T-helper 2 cell treated with Interferon-gamma antibody and Interleukin-4, amounts not matched to agents 100 ng/mL and 5 ng/mL, for 36 hours (primary cell): Measurements from ENCODE around the gene SNRK. TPM values are rescaled to one million over a fixed set of nuclear protein-coding genes. Genes with fewer than 3 reads are reported as not detected.

Source experiments
- intact Hi-C: fragments of 100-400 bp; cut with micrococcal nuclease; formaldehyde crosslinking; loops from one replicate; pipeline ENCODE4 v1.15.1; 2023
- total RNA-seq: library from RNA; stranded (reverse); gene quantifications from 2 replicates; pipeline ENCODE4 v1.2.3, GENCODE V29; 2022

SNRK gene
- total RNA-seq, 1 donor from 2014 or later: 59.7 TPM

GRCh38 chr3:43307226-43307625 is 20.9 kb downstream of the SNRK start:
- intact Hi-C loops: no loop called here

GRCh38 chr3:43307649-43308048 is 21.3 kb downstream of the SNRK start:
- intact Hi-C loops: no loop called here

GRCh38 chr3:43309372-43310305 is 23.3 kb downstream of the SNRK start:
- intact Hi-C loops: no loop called here

- intact Hi-C loops: no loop called here
Observed at GRCh38 chr3:43316783-43317460, 30.6 kb downstream of the SNRK start.

GRCh38 chr3:43317461-43318316 is 31.3 kb downstream of the SNRK start:
- intact Hi-C loops: no loop called here

- intact Hi-C loops: no loop called here
Observed at GRCh38 chr3:43319376-43319775, 33.0 kb downstream of the SNRK start.

- intact Hi-C loops: no loop called here
Observed at GRCh38 chr3:43319794-43320193, 33.5 kb downstream of the SNRK start.

- intact Hi-C loops: no loop called here
Observed at GRCh38 chr3:43320288-43320687, 33.9 kb downstream of the SNRK start.

GRCh38 chr3:43323541-43323940 is 37.2 kb downstream of the SNRK start:
- intact Hi-C loops: no loop called here

GRCh38 chr3:43326891-43327581 is 40.7 kb downstream of the SNRK start:
- intact Hi-C loops: no loop called here

- intact Hi-C loops: no loop called here
Observed at GRCh38 chr3:43327582-43327979, 41.2 kb downstream of the SNRK start.

GRCh38 chr3:43328653-43329052 is 42.3 kb downstream of the SNRK start:
- intact Hi-C loops: no loop called here

GRCh38 chr3:43330981-43331380 is 44.6 kb downstream of the SNRK start:
- intact Hi-C loops: no loop called here

GRCh38 chr3:43331381-43331780 is 45.0 kb downstream of the SNRK start:
- intact Hi-C loops: no loop called here

GRCh38 chr3:43334976-43335375 is 48.6 kb downstream of the SNRK start:
- intact Hi-C loops: no loop called here

GRCh38 chr3:43335799-43336198 is 49.5 kb downstream of the SNRK start:
- intact Hi-C loops: no loop called here

- intact Hi-C loops: no loop called here
Observed at GRCh38 chr3:43338295-43338694, 52.0 kb downstream of the SNRK start.

- intact Hi-C loops: no loop called here
Observed at GRCh38 chr3:43340403-43340802, 54.1 kb downstream of the SNRK start.

- intact Hi-C loops: no loop called here
Observed at GRCh38 chr3:43341788-43342187, 55.4 kb downstream of the SNRK start.

- intact Hi-C loops: no loop called here
Observed at GRCh38 chr3:43343185-43343584, 56.8 kb downstream of the SNRK start.

GRCh38 chr3:43343815-43344214 is 57.5 kb downstream of the SNRK start:
- intact Hi-C loops: no loop called here
